NCI-H446 (cell line): ENCODE results near the gene MAP3K2.

Source experiments
- DNase-seq, 2 experiments: peaks; one replicate each; lab custom pipeline; 2025; lab: John Stamatoyannopoulos, UW

The MAP3K2 gene

GRCh38 chr2:127348426-127349000 lies 39.3 kb downstream of the MAP3K2 start:
- no peak for DNase-seq

- DNase-seq = no peak
Observed at GRCh38 chr2:127347734-127348392, 39.9 kb downstream of the MAP3K2 start.

DNA sequence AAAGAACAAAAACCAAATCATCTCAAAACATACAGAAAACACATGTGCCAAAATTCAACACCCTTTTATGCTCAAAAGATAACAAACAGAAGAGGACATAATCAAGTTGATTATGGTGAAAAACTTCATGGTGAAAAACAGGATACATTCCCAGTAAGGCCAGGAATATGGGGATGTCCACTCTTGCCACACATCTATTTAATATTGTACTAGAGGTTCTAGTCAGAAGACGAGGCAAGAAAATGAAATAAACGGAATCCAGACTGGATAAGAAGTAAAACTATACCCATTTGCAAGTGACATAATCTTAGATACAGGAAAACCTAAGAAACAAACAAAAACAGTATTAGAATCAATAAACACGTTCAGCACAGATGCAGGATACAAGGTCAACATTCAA lies 40.8 kb downstream of the MAP3K2 start:
- no peak for DNase-seq

DNA sequence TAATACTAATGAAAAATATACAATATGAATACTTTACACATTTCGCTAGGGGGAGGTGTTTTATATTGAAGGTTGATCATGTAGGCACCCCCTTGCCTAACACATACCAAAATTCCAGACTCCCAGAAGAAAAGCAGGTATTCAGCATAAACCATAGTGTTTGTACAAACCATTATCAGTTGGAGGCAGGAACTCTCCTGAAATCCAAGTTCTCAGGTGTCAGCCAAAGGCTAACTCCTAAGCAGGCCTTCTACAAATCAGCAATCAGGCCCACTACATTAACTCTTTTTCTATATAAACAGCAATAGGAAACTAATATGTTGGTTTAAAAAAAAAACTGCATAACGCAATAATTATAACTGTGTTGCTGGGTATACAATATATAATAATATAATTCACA lies 44.5 kb downstream of the MAP3K2 start:
- DNase-seq = no peak

GRCh38 chr2:127342101-127342500 lies 45.7 kb downstream of the MAP3K2 start:
- DNase-seq = no peak

- DNase-seq = no peak
Observed at GRCh38 chr2:127332335-127332734, 55.4 kb downstream of the MAP3K2 start.

DNA sequence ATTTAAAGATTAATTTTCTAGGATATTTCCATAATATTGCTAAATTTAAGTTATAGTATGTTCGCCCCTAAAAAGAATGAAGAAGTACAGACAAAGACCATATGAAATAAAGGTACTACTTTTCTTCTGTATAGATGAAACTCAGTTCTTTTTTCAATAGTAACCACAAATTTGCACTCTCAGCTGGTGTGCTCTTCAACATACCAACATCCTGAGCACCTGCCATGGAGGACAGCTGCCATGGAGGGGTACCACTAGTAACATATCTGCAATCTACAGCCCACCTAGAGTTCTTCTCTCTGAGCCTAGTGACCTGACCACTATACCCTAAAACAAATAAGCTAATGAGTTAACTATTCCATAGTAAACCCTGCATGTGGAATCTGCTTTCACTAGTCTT lies 57.0 kb downstream of the MAP3K2 start:
- no peak for DNase-seq

- DNase-seq = no peak
Observed at GRCh38 chr2:127326289-127326945, 61.4 kb downstream of the MAP3K2 start.

DNA sequence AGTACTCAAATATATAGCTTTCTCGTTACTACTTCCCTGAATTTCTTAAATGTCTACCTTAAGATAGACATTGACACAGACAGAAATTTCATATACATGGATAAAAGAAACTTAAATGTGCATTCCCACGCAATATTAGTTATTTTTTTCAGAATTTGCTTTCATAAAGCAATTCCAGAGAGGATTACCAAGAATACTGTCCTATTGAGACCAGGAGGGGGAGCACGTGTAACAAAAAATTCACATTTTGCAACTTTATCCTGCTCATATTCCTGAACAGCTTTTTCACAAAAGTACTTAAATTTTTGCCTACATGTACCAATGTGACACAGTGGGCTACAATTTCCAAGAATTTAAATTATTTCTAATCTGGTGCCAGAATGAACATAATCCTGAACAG lies 63.1 kb downstream of the MAP3K2 start:
- DNase-seq = peak; percentile 2 to 37

- DNase-seq = no peak
Observed at GRCh38 chr2:127321303-127321702, 66.5 kb downstream of the MAP3K2 start.

DNA sequence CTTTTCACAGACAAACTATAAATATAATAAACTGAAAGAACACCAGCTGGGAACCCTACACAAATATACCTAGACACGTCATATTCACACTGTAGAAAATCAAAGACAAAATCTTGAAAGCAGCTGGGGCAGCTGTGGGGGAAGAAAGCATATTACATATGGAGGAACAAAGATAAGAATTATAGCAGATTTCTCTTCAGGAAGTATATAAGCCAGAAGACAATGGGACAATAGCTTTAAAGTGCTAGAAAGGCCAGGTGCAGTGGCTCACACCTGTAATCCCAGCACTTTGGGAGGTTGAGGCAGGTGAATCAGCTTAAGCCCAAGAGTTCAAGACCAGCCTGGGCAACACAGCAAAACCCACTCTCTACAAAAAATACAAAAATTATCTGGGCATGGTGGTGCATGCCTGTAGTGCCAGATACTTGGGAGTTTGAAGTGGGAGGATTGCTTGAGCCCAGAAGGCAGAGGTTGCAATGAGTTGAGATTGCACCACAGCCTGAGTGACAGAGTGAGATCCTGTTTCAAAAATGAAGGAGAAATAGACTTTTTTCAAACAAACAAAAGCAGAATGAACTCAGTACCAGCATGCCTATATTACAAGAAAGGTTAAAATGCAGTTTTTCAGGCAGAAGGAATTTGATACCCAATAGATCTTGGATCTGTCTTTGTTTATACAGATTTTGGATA lies 67.0 kb downstream of the MAP3K2 start:
- no peak for DNase-seq

- DNase-seq = no peak
Observed at GRCh38 chr2:127320067-127320466, 67.7 kb downstream of the MAP3K2 start.

- no peak for DNase-seq
Observed at GRCh38 chr2:127314193-127314988, 73.4 kb downstream of the MAP3K2 start.

GRCh38 chr2:127313406-127313805 lies 74.4 kb downstream of the MAP3K2 start:
- no peak for DNase-seq

DNA sequence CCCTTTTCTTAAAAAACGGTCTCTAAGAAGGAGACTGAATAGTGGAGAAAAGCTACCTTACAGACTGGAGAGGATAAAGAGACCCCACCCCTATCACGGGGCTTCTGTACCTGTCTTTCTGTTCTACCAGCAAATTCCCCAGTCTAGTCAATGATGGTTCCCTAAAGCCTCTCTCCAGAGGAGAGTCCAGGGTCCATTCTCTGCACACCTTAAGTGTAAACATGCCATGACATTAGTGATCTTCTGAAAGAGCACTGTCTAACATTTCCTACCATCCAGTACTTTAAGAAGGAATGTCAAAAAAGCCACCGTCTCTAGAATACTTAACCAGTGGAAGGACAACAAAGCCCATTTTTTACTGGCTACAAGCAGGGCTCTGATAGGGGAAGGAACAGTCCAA lies 76.8 kb downstream of the MAP3K2 start:
- no peak for DNase-seq

- DNase-seq = no peak
Observed at GRCh38 chr2:127309468-127309867, 78.3 kb downstream of the MAP3K2 start.

- no peak for DNase-seq
Observed at GRCh38 chr2:127308586-127309138, 79.1 kb downstream of the MAP3K2 start.

- no peak for DNase-seq
Observed at GRCh38 chr2:127305990-127306585, 81.7 kb downstream of the MAP3K2 start.

- DNase-seq = no peak
Observed at GRCh38 chr2:127302168-127302567, 85.6 kb downstream of the MAP3K2 start.

DNA sequence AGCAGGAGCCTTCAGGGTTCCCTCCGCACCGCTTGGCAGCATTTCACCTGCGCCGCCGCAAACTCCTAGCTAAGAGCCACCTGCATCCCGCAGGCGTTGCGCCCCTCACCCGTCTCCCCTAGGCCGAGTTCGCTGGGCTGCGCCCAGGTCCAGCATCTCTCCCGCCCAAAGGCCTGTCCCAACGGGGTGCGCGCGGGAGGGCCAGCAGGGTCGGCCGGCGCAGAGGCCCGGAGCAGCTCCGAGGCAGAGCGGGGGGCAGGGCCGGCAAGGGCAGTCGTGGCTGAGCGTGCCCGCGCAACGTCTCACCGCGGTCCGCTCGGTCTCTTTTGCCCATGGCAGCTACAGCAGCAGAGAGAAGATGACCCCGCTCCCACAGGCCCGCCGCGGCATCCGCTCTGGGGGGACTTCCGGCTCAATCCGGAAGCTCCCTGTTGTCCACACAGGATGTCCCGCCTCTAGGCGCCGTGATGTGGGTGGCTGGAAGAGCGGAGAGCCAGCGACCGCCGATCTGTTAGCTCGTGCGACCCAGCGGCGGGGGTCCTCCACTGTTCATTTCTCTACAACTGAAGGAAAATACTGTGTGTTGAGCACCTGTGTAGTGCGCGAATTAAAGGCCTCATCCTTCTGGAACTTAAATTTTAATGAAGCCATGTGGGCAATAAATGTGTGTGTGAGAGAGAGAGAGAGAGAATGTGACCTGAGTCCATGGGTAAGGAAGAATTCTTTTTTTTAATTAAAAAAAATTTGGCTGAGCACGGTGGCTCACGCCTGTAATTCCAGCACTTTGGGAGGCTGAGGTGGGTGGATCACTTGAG lies 93.8 kb downstream of the MAP3K2 start, which contains the start of gene ERCC3:
ERCC3 (minus strand) TSS at position 397 of the 815 bp plus-strand sequence; CDS start at position 334, 63 bp downstream.
- peak; percentile 69 to 85 for DNase-seq
